Measurements from ENCODE around the gene MYH16.
"Not testable (repeated sequence)": the region's sequence is repeated elsewhere in the genome, so short reads cannot be mapped to it uniquely, and the experiment has no call there.

The MYH16 gene

GRCh38 chr7:99340659-99341058, 68.0 kb downstream of the MYH16 start:
- TF ChIP-seq, protein P1, sequence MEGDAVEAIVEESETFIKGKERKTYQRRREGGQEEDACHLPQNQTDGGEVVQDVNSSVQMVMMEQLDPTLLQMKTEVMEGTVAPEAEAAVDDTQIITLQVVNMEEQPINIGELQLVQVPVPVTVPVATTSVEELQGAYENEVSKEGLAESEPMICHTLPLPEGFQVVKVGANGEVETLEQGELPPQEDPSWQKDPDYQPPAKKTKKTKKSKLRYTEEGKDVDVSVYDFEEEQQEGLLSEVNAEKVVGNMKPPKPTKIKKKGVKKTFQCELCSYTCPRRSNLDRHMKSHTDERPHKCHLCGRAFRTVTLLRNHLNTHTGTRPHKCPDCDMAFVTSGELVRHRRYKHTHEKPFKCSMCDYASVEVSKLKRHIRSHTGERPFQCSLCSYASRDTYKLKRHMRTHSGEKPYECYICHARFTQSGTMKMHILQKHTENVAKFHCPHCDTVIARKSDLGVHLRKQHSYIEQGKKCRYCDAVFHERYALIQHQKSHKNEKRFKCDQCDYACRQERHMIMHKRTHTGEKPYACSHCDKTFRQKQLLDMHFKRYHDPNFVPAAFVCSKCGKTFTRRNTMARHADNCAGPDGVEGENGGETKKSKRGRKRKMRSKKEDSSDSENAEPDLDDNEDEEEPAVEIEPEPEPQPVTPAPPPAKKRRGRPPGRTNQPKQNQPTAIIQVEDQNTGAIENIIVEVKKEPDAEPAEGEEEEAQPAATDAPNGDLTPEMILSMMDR (IDR thresholded peaks at IDR 0.05; ENCODE audit: low read length, missing control alignments): no peak
- DNase-seq (ENCODE audit: low read depth): no peak
- no peak overlapping the region for H3K4me3 ChIP-seq (replicated peaks; ENCODE audit: low read depth, low read length)

- H3K4me3 ChIP-seq (replicated peaks; ENCODE audit: low read depth, low read length): no peak overlapping the region
- TF ChIP-seq, protein P1 (IDR thresholded peaks at IDR 0.05; ENCODE audit: low read length, missing control alignments): no peak
- DNase-seq (ENCODE audit: low read depth): no peak
Observed at GRCh38 chr7:99344061-99344647, 71.5 kb downstream of the MYH16 start.

GRCh38 chr7:99350641-99351040, 78.0 kb downstream of the MYH16 start:
- not testable (repeated sequence) for DNase-seq (ENCODE audit: low read depth); H3K4me3 ChIP-seq (replicated peaks; ENCODE audit: low read depth, low read length)

- no peak for DNase-seq (ENCODE audit: low read depth)
- TF ChIP-seq, protein P1 (IDR thresholded peaks at IDR 0.05; ENCODE audit: low read length, missing control alignments): no peak
- H3K4me3 ChIP-seq (replicated peaks; ENCODE audit: low read depth, low read length): no peak overlapping the region
Observed at GRCh38 chr7:99352247-99352646, 79.6 kb downstream of the MYH16 start.

DNA sequence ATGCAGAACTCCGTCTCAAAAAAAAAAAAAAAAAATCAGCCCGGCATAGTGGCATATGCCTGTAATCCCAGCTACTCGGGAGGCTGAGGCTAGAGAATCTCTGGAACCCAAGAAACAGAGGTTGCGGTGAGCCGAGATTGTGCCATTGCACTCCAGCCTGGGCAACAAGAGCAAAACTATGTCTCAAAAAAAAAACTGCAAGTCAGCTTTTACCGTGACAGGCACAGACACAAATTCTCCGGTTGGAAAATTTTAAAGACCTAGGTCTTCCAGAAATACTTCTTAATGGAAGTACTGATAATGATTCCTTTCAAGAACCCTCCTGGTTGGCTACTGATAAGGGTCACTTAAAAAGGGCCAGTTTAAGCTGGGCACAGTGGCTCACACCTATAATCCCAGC, 82.5 kb downstream of the MYH16 start:
- no peak for DNase-seq (ENCODE audit: low read depth)
- TF ChIP-seq, protein P1 (IDR thresholded peaks at IDR 0.05; ENCODE audit: low read length, missing control alignments): no peak
- H3K4me3 ChIP-seq (replicated peaks; ENCODE audit: low read depth, low read length): no peak overlapping the region

DNA sequence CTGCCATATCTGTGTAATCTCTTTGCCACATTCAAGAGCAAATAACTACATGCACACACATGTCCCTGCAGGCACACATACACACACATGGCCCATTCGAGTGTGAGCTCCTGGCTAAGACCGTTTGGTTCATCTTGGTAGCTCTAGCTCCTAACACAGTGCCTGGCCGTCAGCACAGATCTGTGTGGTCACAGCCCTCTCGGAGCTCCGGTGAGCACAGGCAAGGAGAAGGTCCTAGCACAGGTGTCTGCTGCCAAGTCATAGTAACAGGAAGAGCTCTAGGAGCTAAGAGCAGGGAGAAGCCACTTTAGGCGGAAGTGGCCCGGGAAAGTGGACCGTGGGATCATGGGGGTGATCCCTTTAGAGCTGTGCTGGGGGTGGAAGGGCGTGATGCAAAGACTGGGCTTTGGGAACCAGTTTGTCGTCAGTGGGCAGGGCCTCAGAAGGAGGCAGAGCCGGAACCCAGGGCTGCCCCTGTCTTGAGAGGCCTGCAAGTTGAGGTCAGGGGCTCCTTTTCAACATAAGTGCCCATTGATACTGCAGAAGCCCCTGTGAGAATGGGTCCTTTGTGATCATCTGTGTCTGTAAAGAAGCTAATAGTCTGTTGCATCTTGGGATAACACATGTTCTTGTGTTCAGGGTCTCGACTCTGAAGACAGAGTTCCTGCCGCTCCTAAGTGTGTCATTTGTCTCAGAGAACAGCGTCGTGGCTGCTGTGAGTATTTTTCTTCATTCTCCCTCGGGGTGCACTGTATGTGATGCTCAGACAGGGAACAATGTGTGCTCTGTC, 85.3 kb downstream of the MYH16 start:
- H3K4me3 ChIP-seq (replicated peaks; ENCODE audit: low read depth, low read length): no peak overlapping the region
- TF ChIP-seq, protein P1 (IDR thresholded peaks at IDR 0.05; ENCODE audit: low read length, missing control alignments): no peak
- DNase-seq (ENCODE audit: low read depth): no peak

DNA sequence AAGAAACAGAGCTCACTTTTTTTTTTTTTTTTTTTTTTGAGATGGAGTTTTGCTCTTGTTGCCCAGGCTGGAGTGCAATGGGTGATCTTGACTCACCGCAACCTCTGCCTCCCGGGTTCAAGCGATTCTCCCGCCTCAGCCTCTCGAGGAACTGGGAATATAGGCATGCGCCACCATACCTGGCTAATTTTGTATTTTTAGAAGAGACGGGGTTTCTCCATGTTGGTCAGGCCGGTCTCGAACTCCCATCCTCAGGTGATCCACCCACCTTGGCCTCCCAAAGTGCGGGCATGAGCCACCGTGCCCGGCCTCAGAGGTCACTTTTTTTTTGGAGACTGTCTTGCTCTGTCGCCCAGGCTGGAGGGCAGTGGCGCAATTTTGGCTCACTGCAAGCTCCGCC, 85.9 kb downstream of the MYH16 start:
- DNase-seq (ENCODE audit: low read depth); H3K4me3 ChIP-seq (replicated peaks; ENCODE audit: low read depth, low read length): not testable (repeated sequence)
